Neural crest cell (in vitro differentiated cells): ENCODE results near the gene PRLR. TPM values are rescaled to one million over a fixed set of nuclear protein-coding genes. Genes with fewer than 3 reads are reported as not detected.

ENCODE experiments used
- DNase-seq: peaks from one replicate; pipeline ENCODE4 v3.0.0; 2021; ENCODE audit warnings: low read depth, mixed read lengths, low spot score
- H3K27ac Mint-ChIP-seq: one replicate; pipeline ENCODE4 v1.8.0; 2021; ENCODE audit warnings: mild to moderate bottlenecking, mixed read lengths; ENCODE audit not compliant: unreplicated experiment
- H3K27me3 Mint-ChIP-seq: 2 replicates; pipeline ENCODE4 v1.8.0; 2021; ENCODE audit warnings: low read depth, mild to moderate bottlenecking, mixed read lengths
- H3K36me3 Mint-ChIP-seq: 2 replicates; pipeline ENCODE4 v1.8.0; 2021; ENCODE audit warnings: low read depth, mild to moderate bottlenecking, mixed read lengths
- H3K4me1 Mint-ChIP-seq: 2 replicates; pipeline ENCODE4 v1.8.0; 2021; ENCODE audit warnings: mixed read lengths
- H3K4me3 Mint-ChIP-seq: one replicate; pipeline ENCODE4 v1.8.0; 2021; ENCODE audit warnings: mild to moderate bottlenecking, mixed read lengths
- H3K9me3 Mint-ChIP-seq: 2 replicates; pipeline ENCODE4 v1.8.0; 2021; ENCODE audit warnings: mixed read lengths
- total RNA-seq: library from RNA; stranded (reverse); gene quantifications from 2 replicates; pipeline ENCODE4 v1.2.1, GENCODE V29; 2021
- TF ChIP-seq, protein P1 (sequence below): fragments of 200-600 bp; sonication (generic); conservative IDR thresholded peaks from 2 replicates; pipeline ENCODE4 v1.5.0; 2021; ENCODE audit warnings: antibody characterized with exemption, mild to moderate bottlenecking

PRLR gene
- total RNA-seq, 1 donor from 2014 or later: 0.58 TPM

DNA sequence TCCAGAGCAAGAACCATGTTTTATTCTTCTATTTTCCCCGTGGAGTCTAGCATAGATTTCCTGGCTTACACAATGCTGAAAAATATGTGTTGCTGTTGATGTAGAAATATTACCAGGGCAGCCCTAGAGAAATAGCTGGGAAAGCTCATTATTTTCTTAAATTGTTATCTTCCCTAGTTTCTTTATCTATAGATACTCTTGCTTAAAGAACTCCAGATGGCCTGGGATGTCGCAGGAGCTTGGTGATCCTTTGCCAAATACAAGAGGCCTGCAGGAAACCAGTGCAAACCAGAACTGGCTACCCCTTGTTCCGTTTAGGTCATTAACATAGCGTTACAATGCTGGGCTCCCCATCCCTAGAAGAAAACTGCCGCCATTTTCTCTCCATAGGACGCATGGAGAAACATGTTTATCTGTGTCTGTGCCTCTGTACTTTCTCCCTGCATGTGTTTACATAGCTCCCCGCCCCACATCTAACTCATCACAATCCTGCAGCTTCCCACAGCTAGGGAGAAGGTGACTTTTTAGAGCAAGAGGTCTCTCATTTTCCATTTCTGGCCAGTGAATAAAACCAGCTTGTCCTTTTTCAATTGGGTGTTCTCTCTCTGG lies 6.4 kb downstream of the PRLR start:
- Mint-ChIP-seq H3K9me3 (no peaks in the 10 kb centered on the region), H3K36me3 (no peaks in the 10 kb centered on the region), H3K4me3 (no peak overlapping the region), H3K27ac (no peak overlapping the region), H3K27me3 (peaks cover 27% of the 10 kb centered on the region), H3K4me1 (peaks cover 6% of the 10 kb centered on the region)
- no peak for DNase-seq
- TF ChIP-seq, protein P1, sequence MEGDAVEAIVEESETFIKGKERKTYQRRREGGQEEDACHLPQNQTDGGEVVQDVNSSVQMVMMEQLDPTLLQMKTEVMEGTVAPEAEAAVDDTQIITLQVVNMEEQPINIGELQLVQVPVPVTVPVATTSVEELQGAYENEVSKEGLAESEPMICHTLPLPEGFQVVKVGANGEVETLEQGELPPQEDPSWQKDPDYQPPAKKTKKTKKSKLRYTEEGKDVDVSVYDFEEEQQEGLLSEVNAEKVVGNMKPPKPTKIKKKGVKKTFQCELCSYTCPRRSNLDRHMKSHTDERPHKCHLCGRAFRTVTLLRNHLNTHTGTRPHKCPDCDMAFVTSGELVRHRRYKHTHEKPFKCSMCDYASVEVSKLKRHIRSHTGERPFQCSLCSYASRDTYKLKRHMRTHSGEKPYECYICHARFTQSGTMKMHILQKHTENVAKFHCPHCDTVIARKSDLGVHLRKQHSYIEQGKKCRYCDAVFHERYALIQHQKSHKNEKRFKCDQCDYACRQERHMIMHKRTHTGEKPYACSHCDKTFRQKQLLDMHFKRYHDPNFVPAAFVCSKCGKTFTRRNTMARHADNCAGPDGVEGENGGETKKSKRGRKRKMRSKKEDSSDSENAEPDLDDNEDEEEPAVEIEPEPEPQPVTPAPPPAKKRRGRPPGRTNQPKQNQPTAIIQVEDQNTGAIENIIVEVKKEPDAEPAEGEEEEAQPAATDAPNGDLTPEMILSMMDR: no peak

DNA sequence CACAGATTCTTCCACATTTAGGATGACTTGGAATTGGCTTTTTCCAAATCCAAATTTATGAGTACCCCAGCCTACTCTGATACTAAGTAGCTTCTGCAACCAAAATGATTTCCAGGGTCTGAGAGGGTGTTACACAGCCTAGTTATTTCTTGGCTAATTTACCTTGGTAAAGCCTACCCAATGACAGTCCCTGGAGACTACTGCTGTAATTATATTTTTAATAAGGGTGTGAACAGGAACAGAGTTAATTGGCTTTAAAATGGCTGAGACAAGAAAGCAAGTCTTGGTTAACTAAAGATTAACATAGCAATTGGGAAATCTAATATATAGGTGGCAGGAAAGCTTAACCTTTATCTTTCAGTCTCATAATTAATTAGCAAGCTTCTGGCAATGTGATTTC lies 9.3 kb downstream of the PRLR start:
- no peak overlapping the region for H3K27ac Mint-ChIP-seq
- no peaks in the 10 kb centered on the region for H3K36me3 Mint-ChIP-seq
- TF ChIP-seq, protein P1: no peak
- no peaks in the 10 kb centered on the region for H3K9me3 Mint-ChIP-seq
- peaks cover 6% of the 10 kb centered on the region for H3K27me3 Mint-ChIP-seq
- DNase-seq: no peak
- no peak overlapping the region for H3K4me3 Mint-ChIP-seq
- no peaks in the 10 kb centered on the region for H3K4me1 Mint-ChIP-seq

- no peak overlapping the region for H3K27ac Mint-ChIP-seq
- H3K4me3 Mint-ChIP-seq: no peak overlapping the region
- TF ChIP-seq, protein P1: no peak
- peaks cover 2% of the 10 kb centered on the region for H3K9me3 Mint-ChIP-seq
- no peaks in the 10 kb centered on the region for H3K27me3 Mint-ChIP-seq
- DNase-seq: no peak
- H3K36me3 Mint-ChIP-seq: no peaks in the 10 kb centered on the region
- no peaks in the 10 kb centered on the region for H3K4me1 Mint-ChIP-seq
Measured at GRCh38 chr5:35218981-35219380, 11.3 kb downstream of the PRLR start.

DNA sequence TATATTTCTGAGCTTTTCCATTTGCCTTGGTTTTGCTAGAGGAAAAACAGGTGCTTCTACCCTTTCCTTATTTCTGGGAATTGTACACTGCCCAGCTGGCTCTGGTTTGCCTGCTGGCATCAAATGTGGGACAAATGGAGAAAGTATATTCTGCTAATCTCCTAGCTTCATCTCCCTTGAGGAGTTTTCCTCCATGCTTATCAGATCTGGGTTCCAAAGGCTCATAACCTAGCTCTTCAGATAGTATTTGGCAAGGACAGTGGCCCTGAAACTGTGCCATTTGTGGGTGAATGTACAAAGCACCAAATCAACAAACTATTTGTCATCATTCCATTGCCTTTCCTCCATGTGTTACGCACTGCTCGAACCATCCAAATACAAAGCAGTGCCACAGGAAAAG lies 16.2 kb downstream of the PRLR start:
- Mint-ChIP-seq H3K4me1 (no peaks in the 10 kb centered on the region), H3K27me3 (peaks cover 4% of the 10 kb centered on the region), H3K27ac (no peak overlapping the region), H3K9me3 (peaks cover 2% of the 10 kb centered on the region), H3K36me3 (no peaks in the 10 kb centered on the region), H3K4me3 (no peak overlapping the region)
- TF ChIP-seq, protein P1: no peak
- DNase-seq: no peak

DNA sequence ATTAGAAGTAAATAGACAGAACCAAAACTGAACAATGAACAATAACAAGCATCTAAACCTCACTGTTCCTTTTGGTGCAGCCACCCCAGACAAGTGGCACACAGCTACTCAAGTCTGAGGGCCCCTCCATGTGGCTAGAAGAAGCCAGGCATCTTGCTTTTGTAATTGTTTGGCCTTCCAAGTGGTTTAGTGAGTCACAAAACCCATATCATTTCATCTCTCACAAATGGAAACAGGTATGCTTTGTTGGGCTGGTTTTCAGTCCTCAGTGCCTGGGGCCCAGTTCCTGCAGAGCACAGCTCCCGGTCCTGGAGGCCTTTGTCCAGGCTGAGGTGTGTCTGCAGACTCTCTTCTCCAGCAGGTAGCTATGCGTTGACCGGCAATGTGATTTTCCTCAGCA lies 16.7 kb downstream of the PRLR start:
- Mint-ChIP-seq H3K27me3 (peaks cover 4% of the 10 kb centered on the region), H3K4me3 (no peak overlapping the region), H3K27ac (no peak overlapping the region), H3K4me1 (no peaks in the 10 kb centered on the region), H3K36me3 (no peaks in the 10 kb centered on the region), H3K9me3 (peaks cover 2% of the 10 kb centered on the region)
- TF ChIP-seq, protein P1: no peak
- no peak for DNase-seq
